ENCODE data around the gene FAN1.

FAN1 gene

DNA sequence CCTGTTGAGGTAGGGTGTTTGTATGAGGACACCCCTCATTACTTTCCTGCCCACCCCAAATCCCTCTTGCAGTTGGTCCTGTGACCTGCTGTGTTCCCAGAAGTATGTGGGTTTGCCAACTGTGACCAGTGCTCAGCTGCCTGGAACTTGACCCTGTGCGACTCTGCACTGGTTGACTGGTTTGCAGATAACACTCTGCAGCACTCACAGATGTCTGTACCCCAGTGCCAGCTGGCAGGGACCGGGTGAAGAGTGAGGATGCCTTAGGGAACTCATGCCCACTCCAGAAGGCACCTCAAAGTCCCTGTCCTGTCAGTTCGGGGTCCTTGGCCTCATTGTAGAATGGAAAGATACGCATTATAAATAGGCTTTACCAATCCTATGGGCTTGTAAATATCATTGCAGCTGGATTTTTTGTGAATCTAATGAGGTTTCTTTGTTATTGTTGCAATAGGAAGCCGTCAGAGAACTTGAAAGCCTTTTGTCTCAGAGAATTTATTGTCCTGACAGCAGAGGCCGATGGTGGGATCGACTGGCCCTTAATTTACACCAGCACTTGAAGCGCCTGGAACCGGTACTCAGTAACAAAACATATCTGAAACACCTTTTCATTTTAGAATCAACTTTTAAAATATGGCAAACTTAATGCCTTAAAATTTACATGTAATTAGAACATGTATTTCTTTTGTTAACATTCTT, 18.2 kb downstream of the FAN1 start:
- DNase-seq, result no peak

DNA sequence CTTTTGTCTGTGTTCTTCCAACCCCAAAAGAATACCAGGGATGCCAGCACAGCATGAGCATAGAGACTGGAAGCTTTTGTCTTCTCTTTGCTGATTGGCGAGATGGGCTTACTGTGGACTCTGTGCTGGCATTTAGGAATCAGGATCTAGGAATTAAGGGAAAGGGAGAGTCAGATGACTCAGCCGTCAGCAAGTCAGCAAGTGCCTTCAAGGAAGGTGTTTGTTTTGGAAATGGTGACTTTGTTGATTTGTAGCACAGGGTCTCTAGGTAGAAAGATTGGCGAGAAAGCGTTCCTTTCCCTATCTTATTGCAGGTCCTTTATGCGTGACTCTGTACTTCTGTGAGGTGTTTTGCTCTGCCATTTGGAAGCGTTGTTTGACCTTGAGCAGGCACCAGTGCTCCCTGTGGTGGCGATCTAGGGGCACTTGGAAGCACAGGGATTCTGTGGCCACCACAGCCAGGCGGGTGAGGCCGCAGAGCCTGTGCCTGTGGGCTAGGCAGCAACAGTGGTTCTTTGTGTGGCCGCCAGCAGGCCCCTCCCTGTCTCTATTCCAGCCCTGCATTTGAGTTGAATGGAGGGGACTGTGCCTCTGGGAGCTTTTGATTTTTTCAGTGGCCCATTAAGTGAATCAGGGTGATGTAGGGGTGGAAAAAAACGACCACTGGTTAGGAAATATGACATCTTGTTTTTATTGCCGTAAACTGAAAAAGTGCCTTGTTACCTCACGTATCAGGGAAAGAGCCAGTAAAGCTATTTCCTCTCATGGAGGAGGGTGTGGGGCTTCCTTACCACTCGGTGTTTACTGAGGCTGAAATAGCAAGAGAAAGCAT, 19.0 kb downstream of the FAN1 start:
- peak; percentile 63 for DNase-seq

- no peak for DNase-seq
Measured at GRCh38 chr15:30923429-30923828, 19.7 kb downstream of the FAN1 start.

DNA sequence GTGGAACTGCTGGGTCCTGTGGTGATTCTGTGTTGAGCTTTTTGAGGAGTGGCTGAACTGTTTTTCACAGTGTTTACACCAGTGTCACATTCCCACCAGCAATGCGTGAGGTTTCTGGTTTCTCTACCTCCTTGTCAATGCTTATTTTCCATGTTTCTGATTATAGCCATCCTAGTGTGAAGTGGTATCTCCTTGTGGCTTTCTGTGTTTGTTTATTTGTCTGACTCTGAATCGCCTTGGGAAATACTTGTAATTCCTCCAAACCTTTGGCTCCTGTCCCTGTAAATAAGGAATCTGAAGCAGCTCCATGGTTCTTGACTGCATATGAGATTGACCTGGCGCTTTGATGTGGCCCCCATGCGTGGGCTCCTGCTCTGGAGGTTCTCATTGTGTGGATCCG, 20.6 kb downstream of the FAN1 start:
- DNase-seq, result no peak

DNA sequence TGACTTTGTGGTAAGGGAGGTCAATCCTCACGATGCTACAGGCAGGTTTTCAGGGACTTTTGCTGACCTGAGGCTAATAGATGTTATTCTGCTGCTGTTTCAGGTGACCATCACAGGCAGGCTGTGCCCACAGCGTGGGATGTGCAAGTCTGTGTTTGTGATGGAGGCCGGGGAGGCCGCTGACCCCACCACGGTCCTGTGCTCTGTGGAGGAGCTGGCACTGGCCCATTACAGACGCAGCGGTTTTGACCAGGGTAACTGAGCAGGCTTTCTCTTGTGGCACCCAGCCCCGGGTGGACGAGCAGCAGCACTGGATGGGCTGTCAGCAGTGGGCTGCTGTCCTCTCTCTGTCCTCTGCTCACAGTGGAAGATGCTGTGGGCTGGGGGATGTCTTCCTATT, 22.0 kb downstream of the FAN1 start:
- no peak for DNase-seq

DNA sequence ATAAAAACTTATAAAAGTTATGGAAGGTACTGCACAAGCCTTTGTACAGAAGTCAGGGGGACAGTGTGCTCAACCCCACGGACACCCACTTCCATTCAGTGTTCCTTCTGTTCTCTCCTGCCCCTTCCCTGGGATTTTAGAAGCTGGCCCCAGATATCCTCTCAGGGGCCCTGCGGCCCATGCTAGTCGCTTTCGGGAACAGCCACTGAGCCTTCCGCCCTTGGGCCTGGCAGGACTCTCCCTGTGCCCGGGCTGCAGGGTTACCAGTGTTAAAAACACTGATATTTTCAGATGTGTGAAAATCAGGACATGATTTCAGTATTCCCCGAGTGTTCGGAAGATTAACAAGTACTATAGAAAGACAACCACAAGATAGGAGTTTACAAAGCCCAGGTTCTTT, 22.4 kb downstream of the FAN1 start:
- no peak for DNase-seq

DNA sequence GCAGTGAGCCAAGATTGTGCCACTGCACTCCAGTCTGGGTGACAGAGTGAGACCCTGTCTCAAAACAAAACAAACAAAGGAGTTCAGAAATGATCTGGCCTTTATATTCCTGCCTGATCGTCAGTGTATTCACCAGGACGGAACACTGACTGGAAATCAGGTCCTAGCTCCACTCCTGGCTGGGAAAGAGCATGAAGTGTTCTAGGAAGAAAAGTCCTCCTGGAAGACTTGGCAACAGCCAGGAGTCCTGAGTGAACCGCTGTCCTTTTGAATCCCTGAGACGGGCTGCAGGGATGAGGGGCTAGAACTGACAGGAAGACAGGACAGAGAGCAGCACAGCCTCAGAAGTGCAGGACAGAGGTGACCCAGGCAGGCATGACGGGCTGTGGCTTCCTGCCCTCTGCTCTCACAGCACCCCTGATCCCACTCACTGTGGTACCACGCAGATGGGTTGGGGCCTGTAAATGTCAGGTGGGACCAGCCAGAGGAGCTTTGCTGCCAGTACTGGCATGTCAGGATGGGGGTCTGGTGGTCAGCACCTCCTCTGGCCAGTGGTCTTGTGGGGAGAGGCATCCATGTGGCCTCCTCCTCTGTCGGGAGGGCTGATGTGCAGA, 23.5 kb downstream of the FAN1 start:
- no peak for DNase-seq

- no peak for DNase-seq
Measured at GRCh38 chr15:30928076-30928475, 24.4 kb downstream of the FAN1 start.

DNA sequence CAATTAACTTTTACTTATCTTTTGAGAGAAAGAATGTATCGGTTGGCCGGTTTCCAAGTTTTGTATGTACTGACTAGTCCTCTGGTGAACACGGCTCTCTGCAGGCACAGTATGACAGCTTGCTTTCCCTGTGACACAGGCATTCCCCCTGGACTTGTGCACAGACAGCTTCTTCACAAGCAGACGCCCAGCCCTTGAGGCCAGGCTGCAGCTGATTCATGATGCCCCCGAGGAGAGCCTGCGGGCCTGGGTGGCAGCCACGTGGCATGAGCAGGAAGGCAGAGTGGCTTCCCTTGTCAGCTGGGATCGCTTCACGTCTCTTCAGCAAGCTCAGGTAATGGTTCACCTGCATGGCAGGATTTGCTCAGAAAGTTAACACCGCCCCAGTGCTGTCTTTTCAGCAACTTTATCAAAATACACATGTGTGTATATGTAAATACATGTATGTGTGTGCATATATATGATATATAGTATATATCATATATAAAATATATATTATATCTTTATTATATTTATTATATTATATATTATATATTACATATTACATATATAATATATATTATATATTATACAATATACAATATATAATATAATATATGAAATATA, 25.5 kb downstream of the FAN1 start:
- no peak for DNase-seq

- DNase-seq, result no peak
Measured at GRCh38 chr15:30929982-30930381, 26.3 kb downstream of the FAN1 start.

GRCh38 chr15:30930422-30930821, 26.7 kb downstream of the FAN1 start:
- DNase-seq, result no peak

DNA sequence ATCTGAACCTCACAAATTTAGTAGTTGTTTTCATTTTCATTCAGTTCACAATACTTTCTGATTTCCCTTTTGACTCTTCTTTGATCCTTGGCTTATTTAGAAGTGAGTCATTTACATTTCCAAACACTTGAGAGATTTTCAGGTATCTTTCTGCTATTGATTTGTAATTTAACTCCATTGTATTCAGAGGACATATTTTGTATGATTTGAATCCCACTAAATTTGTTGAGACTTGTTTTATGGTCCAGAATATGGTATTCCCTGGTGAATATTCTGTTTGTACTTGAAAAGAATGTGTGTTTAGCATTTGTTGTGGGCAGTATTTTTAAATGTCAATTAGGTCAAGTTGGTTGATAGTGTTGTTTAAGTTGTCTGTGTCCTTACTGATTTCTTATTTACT, 29.6 kb downstream of the FAN1 start:
- DNase-seq, result no peak

GRCh38 chr15:30939161-30939560, 35.4 kb downstream of the FAN1 start:
- no peak for DNase-seq

- DNase-seq, result no peak
Measured at GRCh38 chr15:30940359-30940758, 36.6 kb downstream of the FAN1 start.

- no peak for DNase-seq
Measured at GRCh38 chr15:30941520-30941919, 37.8 kb downstream of the FAN1 start.

DNA sequence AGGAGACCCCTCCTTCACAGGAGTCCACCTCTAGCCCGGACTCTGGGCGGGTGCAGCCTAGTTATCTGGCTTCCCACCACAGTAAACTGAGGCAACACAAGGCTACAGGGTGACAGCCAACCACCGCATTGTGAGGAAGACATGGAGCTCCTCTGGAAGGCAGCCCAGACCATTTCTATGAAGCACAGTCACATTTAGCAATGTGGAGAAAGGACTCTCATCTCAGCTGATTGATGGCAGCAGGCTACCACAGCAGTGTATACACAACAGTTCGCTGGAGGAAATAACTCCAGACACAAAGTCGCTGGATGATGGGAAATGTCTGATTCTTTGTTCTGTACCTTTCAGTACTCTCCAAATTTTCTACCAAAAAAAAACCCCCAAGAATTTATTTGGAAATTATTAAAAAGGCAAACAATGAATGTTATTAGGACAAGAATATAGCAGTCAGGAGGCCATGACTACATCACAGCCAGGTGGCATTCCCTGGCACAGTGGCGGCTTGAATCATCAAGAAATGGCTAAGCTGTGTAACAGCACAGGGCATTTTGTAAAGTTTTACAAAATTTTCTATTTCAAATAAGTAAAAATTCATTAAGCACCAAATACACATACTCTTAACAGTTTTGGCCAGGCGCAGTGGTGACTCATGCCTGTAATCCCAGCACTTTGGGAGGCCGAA, 40.1 kb downstream of the FAN1 start:
- DNase-seq, result no peak

- no peak for DNase-seq
Measured at GRCh38 chr15:30953183-30953582, 49.5 kb downstream of the FAN1 start.

- no peak for DNase-seq
Measured at GRCh38 chr15:30953731-30954378, 50.1 kb downstream of the FAN1 start.

- no peak for DNase-seq
Measured at GRCh38 chr15:30954674-30955073, 51.0 kb downstream of the FAN1 start.

DNA sequence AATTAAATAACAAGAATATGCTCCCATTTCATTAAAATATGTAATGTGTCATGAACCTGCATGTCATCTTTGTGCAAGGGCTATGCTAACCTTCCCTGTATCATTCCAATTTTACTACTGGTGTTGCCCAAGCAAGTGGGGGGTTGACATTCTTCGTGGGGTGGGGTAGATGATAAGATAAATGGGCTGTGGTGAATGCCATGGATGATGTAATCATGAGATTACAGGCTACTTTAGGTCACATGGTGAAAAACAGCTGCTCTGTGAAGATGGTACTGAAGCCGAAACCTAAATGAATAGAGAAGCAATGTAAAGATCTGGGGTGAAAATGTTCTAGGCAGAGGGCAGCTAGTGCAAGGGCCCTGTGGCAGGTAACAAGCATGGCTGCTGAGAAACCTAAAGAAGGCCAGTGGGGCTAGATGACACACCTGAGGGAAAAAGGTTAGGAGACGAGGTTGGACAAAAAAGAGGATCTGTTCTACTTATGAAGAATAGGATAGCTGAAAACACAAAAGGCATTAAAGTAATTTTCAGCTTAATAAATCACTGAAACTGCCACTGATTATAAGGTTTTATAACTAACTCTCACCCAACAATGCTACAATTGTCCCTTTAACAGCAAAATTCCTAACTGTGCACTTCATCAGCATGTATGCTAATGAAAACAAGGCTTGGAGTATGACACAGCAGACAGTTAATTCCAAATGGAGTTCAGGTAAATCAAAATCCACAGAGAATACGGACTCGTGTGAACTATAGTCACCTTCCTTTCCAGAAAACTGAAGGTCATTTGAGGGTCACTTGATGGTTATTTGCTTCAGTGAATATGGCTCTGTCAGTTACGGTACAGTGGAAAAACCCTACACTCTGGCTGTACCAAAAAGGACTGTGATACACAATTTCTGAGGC, 52.8 kb downstream of the FAN1 start:
- no peak for DNase-seq

GRCh38 chr15:30958219-30958618, 54.5 kb downstream of the FAN1 start:
- DNase-seq, result no peak

Data from right hindlimb (tissue), 1 donor.